ENCODE results near the gene RAPGEF3.

The RAPGEF3 gene

DNA sequence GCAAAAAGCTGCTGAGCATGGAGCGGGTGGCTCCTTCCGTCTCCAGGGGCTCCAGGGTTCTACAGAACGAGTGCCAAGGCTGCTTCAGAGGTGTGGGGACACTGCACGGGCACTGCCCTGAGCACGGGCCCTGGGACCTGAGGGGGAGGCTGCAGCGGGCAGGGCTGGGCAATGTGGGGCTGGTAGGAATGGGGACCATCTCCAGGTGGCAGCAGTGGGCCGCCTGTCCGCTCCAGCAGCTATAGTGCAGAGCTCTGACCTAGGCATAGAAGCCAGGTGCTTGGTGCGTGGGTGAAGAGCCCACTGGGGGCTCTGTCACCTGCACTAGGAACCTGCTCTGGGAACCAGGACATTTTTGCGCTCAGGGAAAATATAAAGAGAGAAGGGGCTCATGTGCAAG lies 38.8 kb upstream of the RAPGEF3 start:
- no peaks in the 10 kb centered on the region for H3K27me3 ChIP-seq (ENCODE audit: insufficient read depth, low read length, poor library complexity, severe bottlenecking)
- H3K79me2 ChIP-seq (ENCODE audit: insufficient read depth, low read length), result peaks cover 36% of the 10 kb centered on the region
- H3K9me2 ChIP-seq (replicated peaks; ENCODE audit: low read depth, low read length), result no peaks in the 10 kb centered on the region
- no peaks in the 10 kb centered on the region for H3F3A ChIP-seq (ENCODE audit: low read depth)
- peaks cover 6% of the 10 kb centered on the region for H3K4me1 ChIP-seq (ENCODE audit: insufficient read depth, low read length, poor library complexity, severe bottlenecking)
- no peak overlapping the region for H2AFZ ChIP-seq (ENCODE audit: low read length)
- peaks cover 25% of the 10 kb centered on the region for H4K20me1 ChIP-seq (ENCODE audit: insufficient read depth, low read length, poor library complexity, severe bottlenecking)
- H3K4me3 ChIP-seq (ENCODE audit: low read length, poor library complexity, severe bottlenecking), result no peak overlapping the region
- no peaks in the 10 kb centered on the region for H3K9me3 ChIP-seq (ENCODE audit: insufficient read depth, low read depth, low read length)
- H3K9ac ChIP-seq (ENCODE audit: low read depth, low read length, poor library complexity, severe bottlenecking), result no peak overlapping the region
- H3K4me2 ChIP-seq (ENCODE audit: low read depth, low read length, poor library complexity, severe bottlenecking), result no peak overlapping the region
- H3K36me3 ChIP-seq (ENCODE audit: insufficient read depth, low read length), result peaks cover 72% of the 10 kb centered on the region; the same call in 1 of the 2 replicates
- no peak for TF ChIP-seq EZH2phosphoT487 (IDR thresholded peaks at IDR 0.05; ENCODE audit: borderline replicate concordance)
- TF ChIP-seq, protein P1, sequence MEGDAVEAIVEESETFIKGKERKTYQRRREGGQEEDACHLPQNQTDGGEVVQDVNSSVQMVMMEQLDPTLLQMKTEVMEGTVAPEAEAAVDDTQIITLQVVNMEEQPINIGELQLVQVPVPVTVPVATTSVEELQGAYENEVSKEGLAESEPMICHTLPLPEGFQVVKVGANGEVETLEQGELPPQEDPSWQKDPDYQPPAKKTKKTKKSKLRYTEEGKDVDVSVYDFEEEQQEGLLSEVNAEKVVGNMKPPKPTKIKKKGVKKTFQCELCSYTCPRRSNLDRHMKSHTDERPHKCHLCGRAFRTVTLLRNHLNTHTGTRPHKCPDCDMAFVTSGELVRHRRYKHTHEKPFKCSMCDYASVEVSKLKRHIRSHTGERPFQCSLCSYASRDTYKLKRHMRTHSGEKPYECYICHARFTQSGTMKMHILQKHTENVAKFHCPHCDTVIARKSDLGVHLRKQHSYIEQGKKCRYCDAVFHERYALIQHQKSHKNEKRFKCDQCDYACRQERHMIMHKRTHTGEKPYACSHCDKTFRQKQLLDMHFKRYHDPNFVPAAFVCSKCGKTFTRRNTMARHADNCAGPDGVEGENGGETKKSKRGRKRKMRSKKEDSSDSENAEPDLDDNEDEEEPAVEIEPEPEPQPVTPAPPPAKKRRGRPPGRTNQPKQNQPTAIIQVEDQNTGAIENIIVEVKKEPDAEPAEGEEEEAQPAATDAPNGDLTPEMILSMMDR (conservative IDR thresholded peaks at IDR 0.05; ENCODE audit: low read length), result peak; percentile 66

GRCh38 chr12:47795814-47796411 lies 37.2 kb upstream of the RAPGEF3 start:
- no peaks in the 10 kb centered on the region for H3K27me3 ChIP-seq (ENCODE audit: insufficient read depth, low read length, poor library complexity, severe bottlenecking)
- H3K36me3 ChIP-seq (ENCODE audit: insufficient read depth, low read length), result peaks cover 78% of the 10 kb centered on the region; the same call in 1 of the 2 replicates
- H3K9me3 ChIP-seq (ENCODE audit: insufficient read depth, low read depth, low read length), result no peaks in the 10 kb centered on the region
- no peak overlapping the region for H2AFZ ChIP-seq (ENCODE audit: low read length)
- H3K9me2 ChIP-seq (replicated peaks; ENCODE audit: low read depth, low read length), result no peaks in the 10 kb centered on the region
- H3K4me2 ChIP-seq (ENCODE audit: low read depth, low read length, poor library complexity, severe bottlenecking), result no peak overlapping the region
- TF ChIP-seq EZH2phosphoT487 (IDR thresholded peaks at IDR 0.05; ENCODE audit: borderline replicate concordance), result no peak
- TF ChIP-seq, protein P1 (conservative IDR thresholded peaks at IDR 0.05; ENCODE audit: low read length), result no peak
- H3K4me1 ChIP-seq (ENCODE audit: insufficient read depth, low read length, poor library complexity, severe bottlenecking), result no peaks in the 10 kb centered on the region
- H3K79me2 ChIP-seq (ENCODE audit: insufficient read depth, low read length), result peaks cover 21% of the 10 kb centered on the region; the same call in 1 of the 2 replicates
- H3K9ac ChIP-seq (ENCODE audit: low read depth, low read length, poor library complexity, severe bottlenecking), result no peak overlapping the region
- H3F3A ChIP-seq (ENCODE audit: low read depth), result no peaks in the 10 kb centered on the region
- H4K20me1 ChIP-seq (ENCODE audit: insufficient read depth, low read length, poor library complexity, severe bottlenecking), result peaks cover 11% of the 10 kb centered on the region
- no peak overlapping the region for H3K4me3 ChIP-seq (ENCODE audit: low read length, poor library complexity, severe bottlenecking)

GRCh38 chr12:47795121-47795813 lies 36.6 kb upstream of the RAPGEF3 start:
- H3K4me3 ChIP-seq (ENCODE audit: low read length, poor library complexity, severe bottlenecking), result no peak overlapping the region
- no peaks in the 10 kb centered on the region for H3K27me3 ChIP-seq (ENCODE audit: insufficient read depth, low read length, poor library complexity, severe bottlenecking)
- no peak overlapping the region for H2AFZ ChIP-seq (ENCODE audit: low read length)
- H3K4me2 ChIP-seq (ENCODE audit: low read depth, low read length, poor library complexity, severe bottlenecking), result no peak overlapping the region
- H3K9ac ChIP-seq (ENCODE audit: low read depth, low read length, poor library complexity, severe bottlenecking), result no peak overlapping the region
- H3K36me3 ChIP-seq (ENCODE audit: insufficient read depth, low read length), result peaks cover 79% of the 10 kb centered on the region; the same call in 1 of the 2 replicates
- no peaks in the 10 kb centered on the region for H3K4me1 ChIP-seq (ENCODE audit: insufficient read depth, low read length, poor library complexity, severe bottlenecking)
- TF ChIP-seq EZH2phosphoT487 (IDR thresholded peaks at IDR 0.05; ENCODE audit: borderline replicate concordance), result no peak
- TF ChIP-seq, protein P1 (conservative IDR thresholded peaks at IDR 0.05; ENCODE audit: low read length), result no peak
- H3K9me3 ChIP-seq (ENCODE audit: insufficient read depth, low read depth, low read length), result no peaks in the 10 kb centered on the region
- no peaks in the 10 kb centered on the region for H3K9me2 ChIP-seq (replicated peaks; ENCODE audit: low read depth, low read length)
- H4K20me1 ChIP-seq (ENCODE audit: insufficient read depth, low read length, poor library complexity, severe bottlenecking), result peaks cover 10% of the 10 kb centered on the region
- no peaks in the 10 kb centered on the region for H3F3A ChIP-seq (ENCODE audit: low read depth)
- H3K79me2 ChIP-seq (ENCODE audit: insufficient read depth, low read length), result peaks cover 15% of the 10 kb centered on the region; the same call in 1 of the 2 replicates
